ENCODE measurements around the gene PCDH10. TPM values are rescaled to one million over a fixed set of nuclear protein-coding genes. Genes with fewer than 3 reads are reported as not detected.

Gene PCDH10
- total RNA-seq, 1 donor from 2014 or later, result 0.71 TPM

DNA sequence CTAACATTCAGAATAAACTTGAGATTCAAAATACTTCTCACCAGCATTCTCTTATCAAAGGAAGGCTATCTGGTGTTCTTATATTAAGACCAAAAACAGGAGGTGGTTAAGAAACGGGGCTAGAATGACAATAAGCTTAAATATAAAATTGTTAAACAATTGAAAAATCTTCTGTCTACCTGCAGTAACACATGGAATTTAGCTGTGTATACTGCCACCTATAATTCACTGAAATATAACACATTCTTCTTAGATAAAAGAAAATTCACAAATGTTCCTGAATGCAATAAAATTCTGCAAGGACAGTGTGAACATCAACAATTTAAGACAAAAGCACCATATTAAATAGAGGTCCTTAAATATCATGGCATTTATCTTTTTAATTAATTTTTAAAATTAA lies 11.5 kb upstream of the PCDH10 start:
- intact Hi-C loops (cut with DNase I), result no loop called here
- H3K27ac ChIP-seq, result no peak overlapping the region
- H3K4me1 ChIP-seq, result no peaks in the 10 kb centered on the region
- ATAC-seq (no peak), DNase-seq (no peak)
- H3K9me3 ChIP-seq, result no peaks in the 10 kb centered on the region
- peaks cover 5% of the 10 kb centered on the region for H3K27me3 ChIP-seq (ENCODE audit: low read depth)
- no peak overlapping the region for H3K4me3 ChIP-seq
- no peaks in the 10 kb centered on the region for H3K36me3 ChIP-seq
- TF ChIP-seq CTCF (IDR thresholded peaks at IDR 0.05), result no peak

- DNase-seq (no peak), ATAC-seq (no peak)
- H3K36me3 ChIP-seq, result no peaks in the 10 kb centered on the region
- no peak overlapping the region for H3K27ac ChIP-seq
- H3K4me3 ChIP-seq, result no peak overlapping the region
- no peaks in the 10 kb centered on the region for H3K9me3 ChIP-seq
- intact Hi-C loops (cut with DNase I), result no loop called here
- no peak for TF ChIP-seq CTCF (IDR thresholded peaks at IDR 0.05)
- peaks cover 25% of the 10 kb centered on the region for H3K4me1 ChIP-seq
- H3K27me3 ChIP-seq (ENCODE audit: low read depth), result peaks cover 23% of the 10 kb centered on the region
These were observed 5.2 kb upstream of the PCDH10 start for GRCh38 chr4:133143775-133144430.

DNA sequence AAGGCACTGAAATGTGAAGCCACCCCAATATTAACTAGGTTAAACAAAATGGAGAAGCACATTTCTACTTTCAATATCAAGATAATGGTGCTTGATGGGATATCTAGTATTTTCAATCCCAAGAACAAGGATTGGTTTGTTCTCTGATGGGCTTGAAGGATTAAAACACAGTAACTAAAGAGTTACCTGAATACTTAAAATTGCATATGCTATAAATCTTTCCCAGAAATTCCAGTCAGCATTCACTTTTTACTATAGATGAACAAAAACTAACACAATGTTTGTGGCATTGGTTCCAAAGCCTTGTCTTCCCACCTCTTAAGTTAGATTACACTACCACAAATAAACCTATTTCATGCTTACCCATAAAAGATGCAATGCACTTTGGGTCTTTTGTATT lies 3.9 kb upstream of the PCDH10 start:
- ATAC-seq, result no peak
- Histone ChIP-seq H3K36me3 (no peaks in the 10 kb centered on the region), H3K27me3 (ENCODE audit: low read depth) (peaks cover 36% of the 10 kb centered on the region), H3K4me3 (no peak overlapping the region), H3K27ac (no peak overlapping the region), H3K9me3 (no peaks in the 10 kb centered on the region), H3K4me1 (peaks cover 38% of the 10 kb centered on the region)
- intact Hi-C loops (cut with DNase I), result no loop called here
- no peak for TF ChIP-seq CTCF (IDR thresholded peaks at IDR 0.05)
- no peak for DNase-seq

- ATAC-seq (no peak), DNase-seq (no peak)
- Histone ChIP-seq H3K27ac (no peak overlapping the region), H3K4me1 (peaks cover 45% of the 10 kb centered on the region), H3K9me3 (no peaks in the 10 kb centered on the region), H3K36me3 (no peaks in the 10 kb centered on the region), H3K27me3 (ENCODE audit: low read depth) (peaks cover 43% of the 10 kb centered on the region), H3K4me3 (peak overlapping the region; percentile 45)
- intact Hi-C loops (cut with DNase I), result no loop called here
- TF ChIP-seq CTCF (IDR thresholded peaks at IDR 0.05), result no peak
These were observed 3.1 kb upstream of the PCDH10 start for GRCh38 chr4:133145758-133146573.

DNA sequence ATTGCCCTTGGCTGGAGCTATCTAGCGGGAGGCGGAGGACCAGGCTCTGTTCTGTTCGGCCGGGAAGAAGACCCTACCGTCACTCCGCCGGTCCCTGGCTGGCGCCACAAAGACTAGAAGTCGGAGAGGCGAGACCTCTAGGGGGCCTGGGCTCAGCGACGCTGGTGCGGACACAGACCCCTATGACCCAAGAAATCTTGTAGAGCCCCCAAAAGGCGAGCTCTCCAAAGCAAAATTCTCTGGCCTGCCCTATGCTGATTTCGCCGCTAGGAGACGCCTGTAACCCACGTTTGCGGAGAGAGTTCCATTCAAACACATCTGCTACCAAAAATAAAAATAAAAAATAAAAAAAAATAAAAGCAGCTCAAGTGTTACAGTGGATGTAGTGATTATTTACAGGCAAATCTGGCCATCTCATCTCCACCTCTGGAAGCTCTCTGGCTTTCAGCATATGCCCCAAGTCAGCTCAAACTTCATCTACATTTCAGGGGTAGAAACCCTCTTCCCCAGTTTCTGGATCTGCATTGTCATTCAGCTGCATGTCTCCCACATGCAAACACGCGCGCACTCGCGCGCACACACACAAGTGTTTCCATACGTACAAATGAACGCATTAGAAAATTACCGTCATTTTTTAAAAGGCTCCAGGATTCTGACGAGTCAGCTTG lies 2.4 kb upstream of the PCDH10 start:
- peak; percentile 85 for TF ChIP-seq CTCF (IDR thresholded peaks at IDR 0.05)
- Histone ChIP-seq H3K27me3 (ENCODE audit: low read depth) (peaks cover 50% of the 10 kb centered on the region), H3K36me3 (no peaks in the 10 kb centered on the region), H3K9me3 (no peaks in the 10 kb centered on the region), H3K4me3 (peak overlapping the region; percentile 45), H3K4me1 (peaks cover 53% of the 10 kb centered on the region), H3K27ac (no peak overlapping the region)
- intact Hi-C loops (cut with DNase I), result no loop called here
- ATAC-seq (peak in 1 of 2 donors; percentile 20), DNase-seq (no peak)
